Endothelial cell of umbilical vein (primary cell): ENCODE results near the gene HES2. TPM values are rescaled to one million over a fixed set of nuclear protein-coding genes. Genes with fewer than 3 reads are reported as not detected.
A peak's percentile ranks its signal among the peaks of the same experiment; 100 is the strongest.

Experiments used
- BruUV-seq: library from RNA; stranded (reverse); fragments of 400-500 nt; replicated peaks from 2 replicates; lab custom pipeline; 2021; lab: Mats Ljungman, UMichigan
- CTCF ChIA-PET: fragments of 300-600, 350-600 bp; sonication (Branson Sonifier 250); formaldehyde crosslinking; loops from one replicate; lab custom pipeline; 2021; ENCODE audit warnings: antibody characterized with exemption, inconsistent platforms; lab: Charles Lee
- POLR2A ChIA-PET: fragments of 300-600, 350-600 bp; sonication (Branson Sonifier 250); formaldehyde crosslinking; loops from one replicate; lab custom pipeline; 2021; ENCODE audit warnings: antibody characterized with exemption, inconsistent platforms; lab: Charles Lee
- DNase-seq: peaks from one replicate; pipeline ENCODE4 v3.0.0-alpha.2; 2011; ENCODE audit warnings: low read depth, low spot score
- FAIRE-seq: peaks from 2 replicates; lab custom pipeline; 2011; peaks lifted over from hg19 to GRCh38; lab: Jason Lieb, UNC
- H2AFZ ChIP-seq: 2 replicates; pipeline ENCODE4 v1.6.0; 2012; ENCODE audit warnings: low read depth, low read length, control low read depth, inconsistent platforms
- H3K27ac ChIP-seq: 2 replicates; pipeline ENCODE4 v1.5.1; 2011; ENCODE audit warnings: low read depth, mild to moderate bottlenecking, control low read depth, low read length, moderate library complexity; ENCODE audit not compliant: insufficient read depth
- H3K27me3 ChIP-seq, 2 experiments: 2 replicates each; pipeline versions ENCODE4 v1.6.0 to v1.6.1; 2011; ENCODE audit warnings: low read length in 2 of 2, mixed read lengths in 1 of 2; ENCODE audit not compliant: control insufficient read depth in 2 of 2, insufficient read depth in 2 of 2
- H3K36me3 ChIP-seq, 2 experiments: 2 replicates in 1 of 2; 3 replicates in 1 of 2; pipeline ENCODE4 v1.5.1; 2011; ENCODE audit warnings: low read length in 2 of 2, mild to moderate bottlenecking in 1 of 2, moderate library complexity in 1 of 2; ENCODE audit not compliant: control insufficient read depth in 2 of 2, insufficient read depth in 2 of 2; ENCODE audit errors: extremely low read depth in 1 of 2
- H3K4me1 ChIP-seq: 3 replicates; pipeline ENCODE4 v1.5.1; 2011; ENCODE audit warnings: mild to moderate bottlenecking, low read length; ENCODE audit not compliant: control insufficient read depth, insufficient read depth; ENCODE audit errors: extremely low read depth
- H3K4me2 ChIP-seq: 2 replicates; pipeline ENCODE4 v1.6.1; 2011; ENCODE audit warnings: low read length, control low read depth, mixed read lengths; ENCODE audit not compliant: insufficient read depth
- H3K4me3 ChIP-seq, 3 experiments: fragments of 200-600 bp in 1 of 3; sonication (generic), shearing (Covaris generic) in 1 of 3; replicated peaks in 1 of 3; 2 replicates each; pipeline ENCODE4 v1.5.1; 2011 to 2016; ENCODE audit warnings: control low read depth in 3 of 3, low read length in 3 of 3, mild to moderate bottlenecking in 2 of 3, inconsistent platforms in 1 of 3, low read depth in 1 of 3, moderate library complexity in 1 of 3; ENCODE audit not compliant: insufficient read depth in 1 of 3
- H3K79me2 ChIP-seq: 2 replicates; pipeline ENCODE4 v1.6.0; 2012; ENCODE audit warnings: low read length, inconsistent platforms; ENCODE audit not compliant: control insufficient read depth, insufficient read depth
- H3K9ac ChIP-seq: replicated peaks from 2 replicates; pipeline ENCODE3; 2011; ENCODE audit warnings: low read length, control low read depth; ENCODE audit not compliant: insufficient read depth; ENCODE audit errors: extremely low read depth
- H3K9me1 ChIP-seq: replicated peaks from 3 replicates; pipeline ENCODE4 v1.6.0; 2011; ENCODE audit warnings: mild to moderate bottlenecking, low read length; ENCODE audit not compliant: control insufficient read depth, insufficient read depth; ENCODE audit errors: extremely low read depth
- H3K9me3 ChIP-seq: replicated peaks from 2 replicates; pipeline ENCODE4 v1.5.1; 2012; ENCODE audit warnings: low read length, inconsistent platforms; ENCODE audit not compliant: control insufficient read depth, insufficient read depth
- H4K20me1 ChIP-seq: replicated peaks from 2 replicates; pipeline ENCODE3; 2011; ENCODE audit warnings: mild to moderate bottlenecking, low read length; ENCODE audit not compliant: control insufficient read depth, insufficient read depth; ENCODE audit errors: extremely low read depth
- CTCF ChIP-seq, 2 donors: IDR thresholded peaks; 1 replicate in 1 of 2; 2 replicates in 1 of 2; pipeline ENCODE4 v1.5.1; 2011; ENCODE audit warnings: low read length in 2 of 2, mild to moderate bottlenecking in 2 of 2, moderate library complexity in 2 of 2, control low read depth in 1 of 2, inconsistent platforms in 1 of 2, low read depth in 1 of 2; ENCODE audit not compliant: insufficient read depth in 1 of 2; ENCODE audit errors: extremely low read depth in 1 of 2
- FOS ChIP-seq: IDR thresholded peaks from 2 replicates; pipeline ENCODE4 v1.6.1; 2011; ENCODE audit warnings: mild to moderate bottlenecking, low read length, moderate library complexity, borderline replicate concordance; ENCODE audit not compliant: insufficient read depth
- dilution Hi-C: fragments of 300-500 bp; cut with MboI; formaldehyde crosslinking; loops from one replicate; pipeline ENCODE4 v1.15.0; 2019; ENCODE audit warnings: low sequenced_read_pairs; ENCODE audit not compliant: extremely low pct_ligation_motif_present
- intact Hi-C: fragments of 100-400 bp; cut with micrococcal nuclease; formaldehyde crosslinking; loops from one replicate; pipeline ENCODE4 v1.10.0; 2022
- polyA plus RNA-seq, 4 experiments: library from polyadenylated mRNA; depleted of rRNA in 3 of 4; stranded (reverse) in 3 of 4; unstranded in 1 of 4; fragments of >200 nt; gene quantifications; 2 replicates each; pipeline versions ENCODE4 v1.2.1 to v1.2.3, GENCODE V29; 2011 to 2012; ENCODE audit warnings: missing spikeins in 1 of 4
- total RNA-seq: library from RNA; stranded (reverse); gene quantifications from 2 replicates; pipeline ENCODE4 v1.2.3, GENCODE V29; 2021

Gene HES2
- total and polyA plus RNA-seq, 2 donors (not counting 3 experiments of a cell fraction or from before 2014, with no cell fraction given): 3.6 to 9.4 TPM

DNA sequence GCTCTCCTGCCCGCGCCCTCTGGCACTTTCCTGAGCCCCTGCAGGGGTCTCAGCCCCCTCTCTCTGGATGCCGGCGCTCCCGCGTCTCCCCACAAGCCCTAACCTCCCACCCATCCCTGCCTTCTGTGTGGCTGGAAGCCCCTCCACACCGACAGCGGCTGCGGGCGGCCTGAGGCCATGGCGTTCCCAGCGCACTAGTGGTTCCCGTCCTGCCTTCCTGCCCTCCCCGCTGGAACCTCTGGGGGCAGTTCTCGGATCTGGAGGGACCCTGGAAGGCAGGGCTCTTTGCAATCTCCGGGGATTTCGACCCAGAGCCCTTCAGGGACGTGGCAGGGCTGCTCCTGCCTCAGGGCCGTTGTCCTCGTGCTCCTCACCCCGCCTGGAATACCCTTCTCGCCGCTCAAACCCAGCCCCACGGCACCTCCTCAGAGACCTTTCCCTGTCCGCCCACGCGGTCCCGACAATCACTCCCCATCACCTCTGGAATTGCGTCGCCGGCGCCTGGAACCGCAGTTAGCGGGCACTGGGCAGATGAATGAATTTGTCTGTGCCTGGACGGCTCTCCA, 4.4 kb upstream of the HES2 start:
- ChIA-PET POLR2A (interaction anchor here (0.6 kb wide), 1 partner anchor 28 kb away, joined by 3 read pairs; no protein-coding TSS in a partner anchor), CTCF (interaction anchor here (0.7 to 11.1 kb wide), 17 partner anchors 11 to 219 kb away, joined by 3 to 202 read pairs (median 4); partner anchors contain the start of genes ACOT7 and NOL9)
- Histone ChIP-seq H3K36me3 (no peaks in the 10 kb centered on the region), H3K9me1 (no peaks in the 10 kb centered on the region), H3K4me1 (peaks cover 35% of the 10 kb centered on the region), H3K27ac (peak overlapping the region; percentile 83), H3K9me3 (no peaks in the 10 kb centered on the region), H4K20me1 (no peaks in the 10 kb centered on the region), H3K9ac (peak overlapping the region; percentile 21), H3K4me3 (peak overlapping the region in 1 of 3 experiments; percentile 9), H3K79me2 (no peaks in the 10 kb centered on the region), H2AFZ (peak overlapping the region; percentile 46), H3K27me3 (peaks cover 0 to 3% of the 10 kb centered on the region in 2 experiments), H3K4me2 (peak overlapping the region; percentile 75)
- no peak for TF ChIP-seq FOS
- peak in 1 of 2 donors; percentile 8 for TF ChIP-seq CTCF (IDR thresholded peaks at IDR 0.05; ENCODE audit: extremely low read depth in 1 of 2, insufficient read depth in 1 of 2, low read depth in 1 of 2, low read length in 2 of 2)
- no TSS peak for BruUV-seq
- no peak for DNase-seq
- FAIRE-seq: peak; percentile 40
- intact Hi-C loops (loop anchor here (1.0 to 5.0 kb wide), 6 partner anchors 14 to 372 kb away; partner anchors contain the start of genes GPR153 and ICMT), dilution Hi-C loops (no loop called here)
